Measurements from ENCODE around the gene ZNF692. TPM values are rescaled to one million over a fixed set of nuclear protein-coding genes. Genes with fewer than 3 reads are reported as not detected.

The ZNF692 gene
- total RNA-seq, 1 experiment from 2014 or later: 59.1 TPM

DNA sequence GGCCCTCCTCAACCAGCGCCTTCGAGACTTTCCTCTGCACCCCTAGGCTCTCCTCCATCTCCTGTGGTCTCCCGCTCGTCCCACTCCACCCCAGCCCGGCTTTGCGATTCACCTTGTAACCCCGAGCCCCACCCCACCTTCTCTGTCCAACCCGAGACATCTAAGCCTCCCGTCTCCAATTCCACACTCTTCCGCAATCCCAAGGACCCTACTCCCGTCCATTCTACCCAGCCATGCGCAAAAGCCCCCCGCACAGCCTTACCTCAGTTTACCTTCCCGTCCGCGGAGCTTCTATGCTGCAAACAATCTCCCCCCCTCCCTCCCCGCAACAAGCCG lies 33.3 kb downstream of the ZNF692 start:
- peak overlapping the region; percentile 100 for H3K27ac Mint-ChIP-seq
- CTCF ChIA-PET: interaction anchor here (0.6 to 5.2 kb wide), 11 partner anchors 11 to 99 kb away, joined by 3 to 53 read pairs (median 7); partner anchors contain the start of genes PGBD2, ZNF672 and ZNF692
- no peak for DNase-seq (ENCODE audit: low spot score)
- H3K9me3 Mint-ChIP-seq: no peaks in the 10 kb centered on the region
- POLR2A ChIA-PET: interaction anchor here (0.6 to 2.9 kb wide), 5 partner anchors 13 to 984 kb away, joined by 3 to 35 read pairs (median 8); partner anchors contain the start of genes OR11L1 and ZNF672
- ATAC-seq: peak; percentile 31
- peaks cover 16% of the 10 kb centered on the region for H3K4me1 Mint-ChIP-seq
- TF ChIP-seq, protein P1, sequence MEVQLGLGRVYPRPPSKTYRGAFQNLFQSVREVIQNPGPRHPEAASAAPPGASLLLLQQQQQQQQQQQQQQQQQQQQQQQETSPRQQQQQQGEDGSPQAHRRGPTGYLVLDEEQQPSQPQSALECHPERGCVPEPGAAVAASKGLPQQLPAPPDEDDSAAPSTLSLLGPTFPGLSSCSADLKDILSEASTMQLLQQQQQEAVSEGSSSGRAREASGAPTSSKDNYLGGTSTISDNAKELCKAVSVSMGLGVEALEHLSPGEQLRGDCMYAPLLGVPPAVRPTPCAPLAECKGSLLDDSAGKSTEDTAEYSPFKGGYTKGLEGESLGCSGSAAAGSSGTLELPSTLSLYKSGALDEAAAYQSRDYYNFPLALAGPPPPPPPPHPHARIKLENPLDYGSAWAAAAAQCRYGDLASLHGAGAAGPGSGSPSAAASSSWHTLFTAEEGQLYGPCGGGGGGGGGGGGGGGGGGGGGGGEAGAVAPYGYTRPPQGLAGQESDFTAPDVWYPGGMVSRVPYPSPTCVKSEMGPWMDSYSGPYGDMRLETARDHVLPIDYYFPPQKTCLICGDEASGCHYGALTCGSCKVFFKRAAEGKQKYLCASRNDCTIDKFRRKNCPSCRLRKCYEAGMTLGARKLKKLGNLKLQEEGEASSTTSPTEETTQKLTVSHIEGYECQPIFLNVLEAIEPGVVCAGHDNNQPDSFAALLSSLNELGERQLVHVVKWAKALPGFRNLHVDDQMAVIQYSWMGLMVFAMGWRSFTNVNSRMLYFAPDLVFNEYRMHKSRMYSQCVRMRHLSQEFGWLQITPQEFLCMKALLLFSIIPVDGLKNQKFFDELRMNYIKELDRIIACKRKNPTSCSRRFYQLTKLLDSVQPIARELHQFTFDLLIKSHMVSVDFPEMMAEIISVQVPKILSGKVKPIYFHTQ (CRISPR knock-in tag; IDR thresholded peaks at IDR 0.05): no peak
- TF ChIP-seq, protein P2, sequence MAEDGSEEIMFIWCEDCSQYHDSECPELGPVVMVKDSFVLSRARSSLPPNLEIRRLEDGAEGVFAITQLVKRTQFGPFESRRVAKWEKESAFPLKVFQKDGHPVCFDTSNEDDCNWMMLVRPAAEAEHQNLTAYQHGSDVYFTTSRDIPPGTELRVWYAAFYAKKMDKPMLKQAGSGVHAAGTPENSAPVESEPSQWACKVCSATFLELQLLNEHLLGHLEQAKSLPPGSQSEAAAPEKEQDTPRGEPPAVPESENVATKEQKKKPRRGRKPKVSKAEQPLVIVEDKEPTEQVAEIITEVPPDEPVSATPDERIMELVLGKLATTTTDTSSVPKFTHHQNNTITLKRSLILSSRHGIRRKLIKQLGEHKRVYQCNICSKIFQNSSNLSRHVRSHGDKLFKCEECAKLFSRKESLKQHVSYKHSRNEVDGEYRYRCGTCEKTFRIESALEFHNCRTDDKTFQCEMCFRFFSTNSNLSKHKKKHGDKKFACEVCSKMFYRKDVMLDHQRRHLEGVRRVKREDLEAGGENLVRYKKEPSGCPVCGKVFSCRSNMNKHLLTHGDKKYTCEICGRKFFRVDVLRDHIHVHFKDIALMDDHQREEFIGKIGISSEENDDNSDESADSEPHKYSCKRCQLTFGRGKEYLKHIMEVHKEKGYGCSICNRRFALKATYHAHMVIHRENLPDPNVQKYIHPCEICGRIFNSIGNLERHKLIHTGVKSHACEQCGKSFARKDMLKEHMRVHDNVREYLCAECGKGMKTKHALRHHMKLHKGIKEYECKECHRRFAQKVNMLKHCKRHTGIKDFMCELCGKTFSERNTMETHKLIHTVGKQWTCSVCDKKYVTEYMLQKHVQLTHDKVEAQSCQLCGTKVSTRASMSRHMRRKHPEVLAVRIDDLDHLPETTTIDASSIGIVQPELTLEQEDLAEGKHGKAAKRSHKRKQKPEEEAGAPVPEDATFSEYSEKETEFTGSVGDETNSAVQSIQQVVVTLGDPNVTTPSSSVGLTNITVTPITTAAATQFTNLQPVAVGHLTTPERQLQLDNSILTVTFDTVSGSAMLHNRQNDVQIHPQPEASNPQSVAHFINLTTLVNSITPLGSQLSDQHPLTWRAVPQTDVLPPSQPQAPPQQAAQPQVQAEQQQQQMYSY (CRISPR knock-in tag; IDR thresholded peaks at IDR 0.05): no peak
- TF ChIP-seq, protein P3, sequence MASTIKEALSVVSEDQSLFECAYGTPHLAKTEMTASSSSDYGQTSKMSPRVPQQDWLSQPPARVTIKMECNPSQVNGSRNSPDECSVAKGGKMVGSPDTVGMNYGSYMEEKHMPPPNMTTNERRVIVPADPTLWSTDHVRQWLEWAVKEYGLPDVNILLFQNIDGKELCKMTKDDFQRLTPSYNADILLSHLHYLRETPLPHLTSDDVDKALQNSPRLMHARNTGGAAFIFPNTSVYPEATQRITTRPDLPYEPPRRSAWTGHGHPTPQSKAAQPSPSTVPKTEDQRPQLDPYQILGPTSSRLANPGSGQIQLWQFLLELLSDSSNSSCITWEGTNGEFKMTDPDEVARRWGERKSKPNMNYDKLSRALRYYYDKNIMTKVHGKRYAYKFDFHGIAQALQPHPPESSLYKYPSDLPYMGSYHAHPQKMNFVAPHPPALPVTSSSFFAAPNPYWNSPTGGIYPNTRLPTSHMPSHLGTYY (CRISPR knock-in tag; IDR thresholded peaks at IDR 0.05): no peak
- TF ChIP-seq IRF2 (CRISPR knock-in tag; IDR thresholded peaks at IDR 0.05; ENCODE audit: borderline replicate concordance, low read depth) (no peak), OVOL2 (CRISPR knock-in tag; IDR thresholded peaks at IDR 0.05; ENCODE audit: borderline replicate concordance) (no peak), ZNF423 (CRISPR knock-in tag; IDR thresholded peaks at IDR 0.05) (no peak), JUN (CRISPR knock-in tag; IDR thresholded peaks at IDR 0.05) (no peak)
- TF ChIP-seq, protein P4, sequence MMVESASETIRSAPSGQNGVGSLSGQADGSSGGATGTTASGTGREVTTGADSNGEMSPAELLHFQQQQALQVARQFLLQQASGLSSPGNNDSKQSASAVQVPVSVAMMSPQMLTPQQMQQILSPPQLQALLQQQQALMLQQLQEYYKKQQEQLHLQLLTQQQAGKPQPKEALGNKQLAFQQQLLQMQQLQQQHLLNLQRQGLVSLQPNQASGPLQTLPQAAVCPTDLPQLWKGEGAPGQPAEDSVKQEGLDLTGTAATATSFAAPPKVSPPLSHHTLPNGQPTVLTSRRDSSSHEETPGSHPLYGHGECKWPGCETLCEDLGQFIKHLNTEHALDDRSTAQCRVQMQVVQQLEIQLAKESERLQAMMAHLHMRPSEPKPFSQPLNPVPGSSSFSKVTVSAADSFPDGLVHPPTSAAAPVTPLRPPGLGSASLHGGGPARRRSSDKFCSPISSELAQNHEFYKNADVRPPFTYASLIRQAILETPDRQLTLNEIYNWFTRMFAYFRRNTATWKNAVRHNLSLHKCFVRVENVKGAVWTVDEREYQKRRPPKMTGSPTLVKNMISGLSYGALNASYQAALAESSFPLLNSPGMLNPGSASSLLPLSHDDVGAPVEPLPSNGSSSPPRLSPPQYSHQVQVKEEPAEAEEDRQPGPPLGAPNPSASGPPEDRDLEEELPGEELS (CRISPR knock-in tag; IDR thresholded peaks at IDR 0.05): 0 out of 2 replicates have a peak, but pooled peaks have one; percentile 37
- TF ChIP-seq, protein P5, sequence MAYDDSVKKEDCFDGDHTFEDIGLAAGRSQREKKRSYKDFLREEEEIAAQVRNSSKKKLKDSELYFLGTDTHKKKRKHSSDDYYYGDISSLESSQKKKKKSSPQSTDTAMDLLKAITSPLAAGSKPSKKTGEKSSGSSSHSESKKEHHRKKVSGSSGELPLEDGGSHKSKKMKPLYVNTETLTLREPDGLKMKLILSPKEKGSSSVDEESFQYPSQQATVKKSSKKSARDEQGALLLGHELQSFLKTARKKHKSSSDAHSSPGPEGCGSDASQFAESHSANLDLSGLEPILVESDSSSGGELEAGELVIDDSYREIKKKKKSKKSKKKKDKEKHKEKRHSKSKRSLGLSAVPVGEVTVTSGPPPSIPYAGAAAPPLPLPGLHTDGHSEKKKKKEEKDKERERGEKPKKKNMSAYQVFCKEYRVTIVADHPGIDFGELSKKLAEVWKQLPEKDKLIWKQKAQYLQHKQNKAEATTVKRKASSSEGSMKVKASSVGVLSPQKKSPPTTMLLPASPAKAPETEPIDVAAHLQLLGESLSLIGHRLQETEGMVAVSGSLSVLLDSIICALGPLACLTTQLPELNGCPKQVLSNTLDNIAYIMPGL (CRISPR knock-in tag; IDR thresholded peaks at IDR 0.05): no peak
- H3K4me3 Mint-ChIP-seq: peak overlapping the region; percentile 99
- no peaks in the 10 kb centered on the region; the same call in 1 of the 2 replicates for H3K27me3 Mint-ChIP-seq (ENCODE audit: low read depth)
- peaks cover 23% of the 10 kb centered on the region; the same call in 1 of the 2 replicates for H3K36me3 Mint-ChIP-seq

DNA sequence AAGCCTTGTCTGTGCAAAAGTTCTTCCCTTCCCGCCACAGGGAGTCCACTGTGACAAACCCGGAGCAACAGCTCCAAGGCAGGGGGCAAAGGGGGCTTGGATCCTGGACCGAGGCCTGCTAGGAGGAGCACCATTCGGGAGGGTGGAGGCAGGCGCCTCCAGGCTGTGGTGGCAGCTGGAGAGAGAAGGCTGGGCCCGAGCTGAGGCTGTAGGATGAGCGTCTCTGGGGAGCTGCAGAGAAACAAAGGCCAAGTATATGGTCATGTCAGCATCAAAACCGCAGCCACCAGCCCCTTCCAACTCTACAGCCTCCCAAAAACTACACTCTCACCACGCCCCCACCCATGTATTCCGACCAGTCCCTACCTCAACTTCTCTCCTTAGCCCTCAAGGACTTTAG lies 33.7 kb downstream of the ZNF692 start:
- H3K4me3 Mint-ChIP-seq: peak overlapping the region; percentile 99
- POLR2A ChIA-PET: interaction anchor here (0.6 to 2.9 kb wide), 4 partner anchors 13 to 983 kb away, joined by 3 to 35 read pairs (median 8); partner anchors contain the start of genes OR11L1 and ZNF672
- no peaks in the 10 kb centered on the region; the same call in 1 of the 2 replicates for H3K27me3 Mint-ChIP-seq (ENCODE audit: low read depth)
- peaks cover 16% of the 10 kb centered on the region for H3K4me1 Mint-ChIP-seq
- no peaks in the 10 kb centered on the region for H3K9me3 Mint-ChIP-seq
- H3K36me3 Mint-ChIP-seq: peaks cover 26% of the 10 kb centered on the region; the same call in 1 of the 2 replicates
- no peak for ATAC-seq
- no peak for DNase-seq (ENCODE audit: low spot score)
- CTCF ChIA-PET: interaction anchor here (0.6 to 5.2 kb wide), 7 partner anchors 11 to 99 kb away, joined by 3 to 53 read pairs (median 9); partner anchors contain the start of genes PGBD2 and ZNF672
- peak overlapping the region; percentile 100; the same call in 1 of the 2 replicates for H3K27ac Mint-ChIP-seq
- TF ChIP-seq ZNF671 (CRISPR knock-in tag; IDR thresholded peaks at IDR 0.05) (no peak), TEAD1 (CRISPR knock-in tag; IDR thresholded peaks at IDR 0.05) (no peak), NFYB (CRISPR knock-in tag; conservative IDR thresholded peaks at IDR 0.05; ENCODE audit: low read depth) (no peak)
- TF ChIP-seq, protein P6, sequence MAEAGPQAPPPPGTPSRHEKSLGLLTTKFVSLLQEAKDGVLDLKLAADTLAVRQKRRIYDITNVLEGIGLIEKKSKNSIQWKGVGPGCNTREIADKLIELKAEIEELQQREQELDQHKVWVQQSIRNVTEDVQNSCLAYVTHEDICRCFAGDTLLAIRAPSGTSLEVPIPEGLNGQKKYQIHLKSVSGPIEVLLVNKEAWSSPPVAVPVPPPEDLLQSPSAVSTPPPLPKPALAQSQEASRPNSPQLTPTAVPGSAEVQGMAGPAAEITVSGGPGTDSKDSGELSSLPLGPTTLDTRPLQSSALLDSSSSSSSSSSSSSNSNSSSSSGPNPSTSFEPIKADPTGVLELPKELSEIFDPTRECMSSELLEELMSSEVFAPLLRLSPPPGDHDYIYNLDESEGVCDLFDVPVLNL (CRISPR knock-in tag; IDR thresholded peaks at IDR 0.05; ENCODE audit: borderline replicate concordance, low read depth): no peak
- TF ChIP-seq, protein P4 (CRISPR knock-in tag; IDR thresholded peaks at IDR 0.05): no peak
- TF ChIP-seq, protein P7, sequence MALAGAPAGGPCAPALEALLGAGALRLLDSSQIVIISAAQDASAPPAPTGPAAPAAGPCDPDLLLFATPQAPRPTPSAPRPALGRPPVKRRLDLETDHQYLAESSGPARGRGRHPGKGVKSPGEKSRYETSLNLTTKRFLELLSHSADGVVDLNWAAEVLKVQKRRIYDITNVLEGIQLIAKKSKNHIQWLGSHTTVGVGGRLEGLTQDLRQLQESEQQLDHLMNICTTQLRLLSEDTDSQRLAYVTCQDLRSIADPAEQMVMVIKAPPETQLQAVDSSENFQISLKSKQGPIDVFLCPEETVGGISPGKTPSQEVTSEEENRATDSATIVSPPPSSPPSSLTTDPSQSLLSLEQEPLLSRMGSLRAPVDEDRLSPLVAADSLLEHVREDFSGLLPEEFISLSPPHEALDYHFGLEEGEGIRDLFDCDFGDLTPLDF (CRISPR knock-in tag; IDR thresholded peaks at IDR 0.05): no peak
- TF ChIP-seq, protein P5 (CRISPR knock-in tag; IDR thresholded peaks at IDR 0.05): no peak
